Measurements from ENCODE around the gene ARMC5. TPM values are rescaled to one million over a fixed set of nuclear protein-coding genes. Genes with fewer than 3 reads are reported as not detected.
A peak's percentile ranks its signal among the peaks of the same experiment; 100 is the strongest.

ARMC5 gene
- total and polyA plus RNA-seq, 9 of the 15 experiments (the other 6 are each of a cell fraction or from before 2014, with no cell fraction given), result 0.11 to 13.5 (median 2.1) TPM

DNA sequence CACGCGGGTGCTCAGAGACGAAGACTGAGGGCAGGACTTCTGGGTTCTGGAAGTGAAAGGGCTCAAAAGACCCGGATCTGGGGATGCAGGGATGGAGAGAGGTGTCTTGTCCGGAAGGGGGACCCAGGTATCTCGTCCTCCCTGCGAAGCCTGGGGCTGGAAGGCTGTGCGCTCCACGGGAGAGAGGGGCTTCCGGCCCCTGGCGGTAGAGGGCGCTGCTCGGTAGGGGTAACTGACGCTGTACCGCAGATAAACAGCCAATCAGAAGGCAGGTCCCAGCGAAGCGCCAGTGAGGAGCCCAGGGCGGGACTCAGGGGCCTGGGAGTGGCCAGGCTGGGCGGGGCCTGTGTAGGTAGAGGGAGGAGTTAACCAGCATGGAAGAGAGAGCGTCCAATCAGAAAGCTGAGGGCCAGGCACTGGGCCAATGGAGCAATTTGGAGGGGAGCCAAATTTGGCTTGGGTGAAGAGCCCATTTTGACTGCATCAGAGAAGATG, 13.5 kb downstream of the ARMC5 start (continued):
- TF ChIP-seq CBX3 (IDR thresholded peaks at IDR 0.05; ENCODE audit: borderline replicate concordance in 1 of 2, low read length in 2 of 2), result no peak
- TF ChIP-seq NFYB (IDR thresholded peaks at IDR 0.05; ENCODE audit: extremely low read depth, insufficient read length), result peak; percentile 80
- no peak for TF ChIP-seq BRD9 (IDR thresholded peaks at IDR 0.05; ENCODE audit: low read depth, partially characterized antibody)
- TF ChIP-seq, protein P1, sequence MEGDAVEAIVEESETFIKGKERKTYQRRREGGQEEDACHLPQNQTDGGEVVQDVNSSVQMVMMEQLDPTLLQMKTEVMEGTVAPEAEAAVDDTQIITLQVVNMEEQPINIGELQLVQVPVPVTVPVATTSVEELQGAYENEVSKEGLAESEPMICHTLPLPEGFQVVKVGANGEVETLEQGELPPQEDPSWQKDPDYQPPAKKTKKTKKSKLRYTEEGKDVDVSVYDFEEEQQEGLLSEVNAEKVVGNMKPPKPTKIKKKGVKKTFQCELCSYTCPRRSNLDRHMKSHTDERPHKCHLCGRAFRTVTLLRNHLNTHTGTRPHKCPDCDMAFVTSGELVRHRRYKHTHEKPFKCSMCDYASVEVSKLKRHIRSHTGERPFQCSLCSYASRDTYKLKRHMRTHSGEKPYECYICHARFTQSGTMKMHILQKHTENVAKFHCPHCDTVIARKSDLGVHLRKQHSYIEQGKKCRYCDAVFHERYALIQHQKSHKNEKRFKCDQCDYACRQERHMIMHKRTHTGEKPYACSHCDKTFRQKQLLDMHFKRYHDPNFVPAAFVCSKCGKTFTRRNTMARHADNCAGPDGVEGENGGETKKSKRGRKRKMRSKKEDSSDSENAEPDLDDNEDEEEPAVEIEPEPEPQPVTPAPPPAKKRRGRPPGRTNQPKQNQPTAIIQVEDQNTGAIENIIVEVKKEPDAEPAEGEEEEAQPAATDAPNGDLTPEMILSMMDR (IDR thresholded peaks at IDR 0.05 in 2 of 3, conservative IDR thresholded peaks at IDR 0.05 in 1 of 3; ENCODE audit: insufficient read depth in 2 of 3, low read depth in 1 of 3, low read length in 3 of 3), result peak in 1 of 3 experiments; percentile 26; a peak in 2 of 6 replicates

DNA sequence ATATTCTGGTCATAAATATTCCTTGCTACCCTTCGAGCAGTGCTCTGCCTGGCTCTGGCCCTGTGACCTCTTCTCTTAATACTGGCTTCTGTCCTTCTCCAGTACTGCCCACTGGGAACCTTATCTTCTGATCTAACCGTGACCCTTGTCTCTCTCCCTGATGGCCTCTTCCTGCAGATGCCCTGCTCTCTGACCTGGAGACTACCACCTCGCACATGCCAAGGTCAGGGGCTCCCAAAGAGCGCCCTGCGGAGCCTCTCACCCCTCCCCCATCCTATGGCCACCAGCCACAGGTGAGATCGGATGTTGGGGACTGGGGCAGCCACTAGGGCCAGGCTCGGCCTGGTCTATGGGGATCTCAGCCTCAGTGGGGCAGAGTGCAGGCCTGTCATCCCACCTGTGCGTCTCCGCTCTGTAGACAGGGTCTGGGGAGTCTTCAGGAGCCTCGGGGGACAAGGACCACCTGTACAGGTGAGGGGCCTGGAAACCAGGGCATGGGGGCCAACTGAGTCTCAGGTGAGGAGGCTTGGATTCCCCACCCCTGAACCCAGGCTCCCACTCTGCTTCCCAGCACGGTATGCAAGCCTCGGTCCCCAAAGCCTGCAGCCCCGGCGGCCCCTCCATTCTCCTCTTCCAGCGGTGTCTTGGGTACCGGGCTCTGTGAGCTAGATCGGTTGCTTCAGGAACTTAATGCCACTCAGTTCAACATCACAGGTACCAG, 14.1 kb downstream of the ARMC5 start:
- in situ Hi-C loops (cut with MboI) (no loop called here), intact Hi-C loops (cut with micrococcal nuclease) (loop anchor here (5.0 kb wide), 1 partner anchor 49 kb away; no protein-coding TSS in a partner anchor)
- 77% methylated on average over 13 of the region's 17 CpGs for WGBS (ENCODE audit: insufficient coverage, low coverage, missing lambda C conversion rate)
- Histone ChIP-seq H3K79me2 (ENCODE audit: control insufficient read depth, insufficient read depth, low read length) (no peaks in the 10 kb centered on the region), H3K4me2 (ENCODE audit: insufficient read depth, low read length) (no peak overlapping the region), H3K27ac (ENCODE audit: extremely low read depth, low read depth, low read length) (no peak overlapping the region), H3K4me3 (no peak overlapping the region), H3K9me1 (ENCODE audit: control insufficient read depth, insufficient read depth, low read length) (no peaks in the 10 kb centered on the region), H3K36me3 (ENCODE audit: control insufficient read depth, insufficient read depth, low read length) (no peaks in the 10 kb centered on the region), H3K9ac (ENCODE audit: insufficient read depth in 1 of 2, low read depth in 2 of 2, low read length in 2 of 2) (peak overlapping the region in 1 of 2 experiments; percentile 28; a peak in 1 of 4 replicates), H3K4me1 (replicated peaks in 1 of 2; ENCODE audit: control insufficient read depth in 2 of 2, insufficient read depth in 2 of 2, low read length in 2 of 2) (peaks cover 26 to 59% of the 10 kb centered on the region in 2 experiments; a peak in 4 of 5 replicates), H3K27me3 (ENCODE audit: control insufficient read depth in 2 of 2, insufficient read depth in 2 of 2, low read length in 2 of 2) (no peaks in the 10 kb centered on the region), H4K20me1 (replicated peaks; ENCODE audit: control insufficient read depth, insufficient read depth, low read length) (no peaks in the 10 kb centered on the region), H2AFZ (ENCODE audit: low read depth, low read length) (no peak overlapping the region), H3K9me3 (replicated peaks; ENCODE audit: control insufficient read depth, insufficient read depth, low read depth, low read length) (no peaks in the 10 kb centered on the region)
- BruUV-seq (replicated peaks), result no TSS peak
- POLR2A ChIA-PET, result interaction anchor here (1.0 kb wide), 1 partner anchor 13 kb away, joined by 7 read pairs; no protein-coding TSS in a partner anchor
- ATAC-seq (no peak), FAIRE-seq (no peak), DNase-seq (ENCODE audit: extremely low read depth in 1 of 4, low spot score in 3 of 4) (no peak)
- CTCF ChIA-PET (ENCODE audit: low intra/inter-chr PET ratio), result no interaction called here
- TF ChIP-seq, protein P2, sequence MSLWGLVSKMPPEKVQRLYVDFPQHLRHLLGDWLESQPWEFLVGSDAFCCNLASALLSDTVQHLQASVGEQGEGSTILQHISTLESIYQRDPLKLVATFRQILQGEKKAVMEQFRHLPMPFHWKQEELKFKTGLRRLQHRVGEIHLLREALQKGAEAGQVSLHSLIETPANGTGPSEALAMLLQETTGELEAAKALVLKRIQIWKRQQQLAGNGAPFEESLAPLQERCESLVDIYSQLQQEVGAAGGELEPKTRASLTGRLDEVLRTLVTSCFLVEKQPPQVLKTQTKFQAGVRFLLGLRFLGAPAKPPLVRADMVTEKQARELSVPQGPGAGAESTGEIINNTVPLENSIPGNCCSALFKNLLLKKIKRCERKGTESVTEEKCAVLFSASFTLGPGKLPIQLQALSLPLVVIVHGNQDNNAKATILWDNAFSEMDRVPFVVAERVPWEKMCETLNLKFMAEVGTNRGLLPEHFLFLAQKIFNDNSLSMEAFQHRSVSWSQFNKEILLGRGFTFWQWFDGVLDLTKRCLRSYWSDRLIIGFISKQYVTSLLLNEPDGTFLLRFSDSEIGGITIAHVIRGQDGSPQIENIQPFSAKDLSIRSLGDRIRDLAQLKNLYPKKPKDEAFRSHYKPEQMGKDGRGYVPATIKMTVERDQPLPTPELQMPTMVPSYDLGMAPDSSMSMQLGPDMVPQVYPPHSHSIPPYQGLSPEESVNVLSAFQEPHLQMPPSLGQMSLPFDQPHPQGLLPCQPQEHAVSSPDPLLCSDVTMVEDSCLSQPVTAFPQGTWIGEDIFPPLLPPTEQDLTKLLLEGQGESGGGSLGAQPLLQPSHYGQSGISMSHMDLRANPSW (CRISPR knock-in tag; IDR thresholded peaks at IDR 0.05), result no peak
- TF ChIP-seq CREB5 (CRISPR knock-in tag; IDR thresholded peaks at IDR 0.05), result no peak
